ENCODE results near the gene PRTFDC1.

GRCh38 chr10:24944512-24945255 is 7.7 kb downstream of the PRTFDC1 start:
- TF ChIP-seq NFIC (IDR thresholded peaks at IDR 0.05) (no peak), MAX (IDR thresholded peaks at IDR 0.05) (no peak), YY1 (IDR thresholded peaks at IDR 0.05; ENCODE audit: low read depth) (no peak), EGR1 (IDR thresholded peaks at IDR 0.05) (no peak), CEBPB (IDR thresholded peaks at IDR 0.05) (no peak), TAF1 (IDR thresholded peaks at IDR 0.05; ENCODE audit: low read depth) (no peak), FOXM1 (IDR thresholded peaks at IDR 0.05; ENCODE audit: borderline replicate concordance, low read depth) (no peak)
- TF ChIP-seq, protein P1, sequence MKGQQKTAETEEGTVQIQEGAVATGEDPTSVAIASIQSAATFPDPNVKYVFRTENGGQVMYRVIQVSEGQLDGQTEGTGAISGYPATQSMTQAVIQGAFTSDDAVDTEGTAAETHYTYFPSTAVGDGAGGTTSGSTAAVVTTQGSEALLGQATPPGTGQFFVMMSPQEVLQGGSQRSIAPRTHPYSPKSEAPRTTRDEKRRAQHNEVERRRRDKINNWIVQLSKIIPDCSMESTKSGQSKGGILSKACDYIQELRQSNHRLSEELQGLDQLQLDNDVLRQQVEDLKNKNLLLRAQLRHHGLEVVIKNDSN (IDR thresholded peaks at IDR 0.05): no peak
